Measurements from ENCODE around the gene INPP4A. TPM values are rescaled to one million over a fixed set of nuclear protein-coding genes. Genes with fewer than 3 reads are reported as not detected.

Gene INPP4A
- polyA plus RNA-seq, 2 of the 4 experiments (the other 2 are of a cell fraction): 9.4 to 16.0 TPM

- no peak overlapping the region for H3K4me2 ChIP-seq
- TF ChIP-seq ELK1 (IDR thresholded peaks at IDR 0.05; ENCODE audit: low read depth, low read length): no peak
- no peak for TF ChIP-seq BCL3 (IDR thresholded peaks at IDR 0.05)
- TF ChIP-seq MAX (IDR thresholded peaks at IDR 0.05): no peak
- TF ChIP-seq TFCP2L1 (CRISPR knock-in tag; IDR thresholded peaks at IDR 0.05): no peak
- TF ChIP-seq HOXB13 (CRISPR knock-in tag; IDR thresholded peaks at IDR 0.05; ENCODE audit: low read depth): no peak
- TF ChIP-seq CEBPB (IDR thresholded peaks at IDR 0.05): no peak
- TF ChIP-seq RCOR1 (IDR thresholded peaks at IDR 0.05; ENCODE audit: low read depth, low read length): no peak
- TF ChIP-seq NFE2L2 (conservative IDR thresholded peaks at IDR 0.05; ENCODE audit: low read length): no peak
- TF ChIP-seq TP53 (CRISPR knock-in tag; IDR thresholded peaks at IDR 0.05): no peak
- no peak for TF ChIP-seq HEYL (CRISPR knock-in tag; IDR thresholded peaks at IDR 0.05)
- no peak for TF ChIP-seq HMGXB4 (CRISPR knock-in tag; IDR thresholded peaks at IDR 0.05; ENCODE audit: borderline replicate concordance)
- no peak for TF ChIP-seq POLR2A (IDR thresholded peaks at IDR 0.05; ENCODE audit: low read length)
- TF ChIP-seq CBX8 (IDR thresholded peaks at IDR 0.05): no peak
- no peak for TF ChIP-seq BHLHE40 (IDR thresholded peaks at IDR 0.05; ENCODE audit: low read depth, low read length)
- TF ChIP-seq EP300 (IDR thresholded peaks at IDR 0.05): no peak
- H3K4me1 ChIP-seq: peaks cover 16% of the 10 kb centered on the region
- 86% methylated on average over 6 of the region's 6 CpGs for WGBS (ENCODE audit: missing lambda C conversion rate)
- no peak for ATAC-seq
- no peak for DNase-seq (ENCODE audit: low read depth in 1 of 2, low spot score in 1 of 2)
- CTCF ChIA-PET: no interaction called here
- POLR2A ChIA-PET: no interaction called here
- H3K4me3 ChIP-seq: no peak overlapping the region
- no peaks in the 10 kb centered on the region for H3K9me3 ChIP-seq
- H3K27ac ChIP-seq: no peak overlapping the region
- no peak for FAIRE-seq
Measured at GRCh38 chr2:98519156-98519555, 74.5 kb downstream of the INPP4A start.

- ATAC-seq (no peak), DNase-seq (ENCODE audit: low read depth in 1 of 2, low spot score in 1 of 2) (no peak), FAIRE-seq (no peak)
- Histone ChIP-seq H3K4me3 (no peak overlapping the region), H3K9me3 (no peaks in the 10 kb centered on the region), H3K4me2 (no peak overlapping the region), H3K27ac (no peak overlapping the region), H3K4me1 (peaks cover 9% of the 10 kb centered on the region)
- no peak for TF ChIP-seq ATOH8 (CRISPR knock-in tag; IDR thresholded peaks at IDR 0.05; ENCODE audit: low read depth)
- no peak for TF ChIP-seq FOXS1 (CRISPR knock-in tag; IDR thresholded peaks at IDR 0.05)
- TF ChIP-seq CBX2 (IDR thresholded peaks at IDR 0.05; ENCODE audit: borderline replicate concordance, low read depth): no peak
- TF ChIP-seq RAD21 (conservative IDR thresholded peaks at IDR 0.05 in 1 of 2, IDR thresholded peaks at IDR 0.05 in 1 of 2): no peak
- no peak for TF ChIP-seq E2F6 (IDR thresholded peaks at IDR 0.05; ENCODE audit: borderline replicate concordance, low read depth)
- TF ChIP-seq EHF (CRISPR knock-in tag; IDR thresholded peaks at IDR 0.05): no peak
- no peak for TF ChIP-seq MAX (IDR thresholded peaks at IDR 0.05)
- no peak for TF ChIP-seq CEBPB (IDR thresholded peaks at IDR 0.05)
- TF ChIP-seq BHLHE40 (IDR thresholded peaks at IDR 0.05; ENCODE audit: low read depth, low read length): no peak
- TF ChIP-seq CBX8 (IDR thresholded peaks at IDR 0.05): no peak
- TF ChIP-seq RFX5 (IDR thresholded peaks at IDR 0.05): no peak
- no peak for TF ChIP-seq JUNB (IDR thresholded peaks at IDR 0.05)
- no peak for TF ChIP-seq MYC (IDR thresholded peaks at IDR 0.05; ENCODE audit: borderline replicate concordance, low read length)
- TF ChIP-seq POLR2AphosphoS2 (conservative IDR thresholded peaks at IDR 0.05; ENCODE audit: low read length): no peak
- TF ChIP-seq CHD2 (IDR thresholded peaks at IDR 0.05; ENCODE audit: low read length, partially characterized antibody): no peak
- CTCF ChIA-PET: interaction anchor here (1.1 kb wide), 1 partner anchor 13 kb away, joined by 3 read pairs; no protein-coding TSS in a partner anchor
- POLR2A ChIA-PET: no interaction called here
- WGBS (ENCODE audit: missing lambda C conversion rate): 86% methylated on average over 8 of the region's 16 CpGs
Measured at GRCh38 chr2:98519851-98520250, 75.2 kb downstream of the INPP4A start.
